LNCaP clone FGC (cell line): ENCODE data around the gene MPP7.
"Not testable (repeated sequence)": the region's sequence is repeated elsewhere in the genome, so short reads cannot be mapped to it uniquely, and the experiment has no call there.

ENCODE experiments used
- DNase-seq: peaks from one replicate; pipeline ENCODE4 v3.0.0-alpha.2; 2011; ENCODE audit warnings: low read depth
- H3K4me3 ChIP-seq: 2 replicates; pipeline ENCODE4 v1.5.1; 2011; ENCODE audit warnings: mild to moderate bottlenecking, low read depth, low read length, control low read depth
- TF ChIP-seq, protein P1 (sequence below): IDR thresholded peaks from 2 replicates; pipeline ENCODE4 v1.5.1; 2012; ENCODE audit warnings: mild to moderate bottlenecking; ENCODE audit not compliant: control insufficient read depth, insufficient read depth; ENCODE audit errors: extremely low read depth

Gene MPP7

GRCh38 chr10:28331066-28331465 lies 28.2 kb upstream of the MPP7 start:
- TF ChIP-seq, protein P1, sequence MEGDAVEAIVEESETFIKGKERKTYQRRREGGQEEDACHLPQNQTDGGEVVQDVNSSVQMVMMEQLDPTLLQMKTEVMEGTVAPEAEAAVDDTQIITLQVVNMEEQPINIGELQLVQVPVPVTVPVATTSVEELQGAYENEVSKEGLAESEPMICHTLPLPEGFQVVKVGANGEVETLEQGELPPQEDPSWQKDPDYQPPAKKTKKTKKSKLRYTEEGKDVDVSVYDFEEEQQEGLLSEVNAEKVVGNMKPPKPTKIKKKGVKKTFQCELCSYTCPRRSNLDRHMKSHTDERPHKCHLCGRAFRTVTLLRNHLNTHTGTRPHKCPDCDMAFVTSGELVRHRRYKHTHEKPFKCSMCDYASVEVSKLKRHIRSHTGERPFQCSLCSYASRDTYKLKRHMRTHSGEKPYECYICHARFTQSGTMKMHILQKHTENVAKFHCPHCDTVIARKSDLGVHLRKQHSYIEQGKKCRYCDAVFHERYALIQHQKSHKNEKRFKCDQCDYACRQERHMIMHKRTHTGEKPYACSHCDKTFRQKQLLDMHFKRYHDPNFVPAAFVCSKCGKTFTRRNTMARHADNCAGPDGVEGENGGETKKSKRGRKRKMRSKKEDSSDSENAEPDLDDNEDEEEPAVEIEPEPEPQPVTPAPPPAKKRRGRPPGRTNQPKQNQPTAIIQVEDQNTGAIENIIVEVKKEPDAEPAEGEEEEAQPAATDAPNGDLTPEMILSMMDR = no peak
- H3K4me3 ChIP-seq = no peak overlapping the region
- no peak for DNase-seq

DNA sequence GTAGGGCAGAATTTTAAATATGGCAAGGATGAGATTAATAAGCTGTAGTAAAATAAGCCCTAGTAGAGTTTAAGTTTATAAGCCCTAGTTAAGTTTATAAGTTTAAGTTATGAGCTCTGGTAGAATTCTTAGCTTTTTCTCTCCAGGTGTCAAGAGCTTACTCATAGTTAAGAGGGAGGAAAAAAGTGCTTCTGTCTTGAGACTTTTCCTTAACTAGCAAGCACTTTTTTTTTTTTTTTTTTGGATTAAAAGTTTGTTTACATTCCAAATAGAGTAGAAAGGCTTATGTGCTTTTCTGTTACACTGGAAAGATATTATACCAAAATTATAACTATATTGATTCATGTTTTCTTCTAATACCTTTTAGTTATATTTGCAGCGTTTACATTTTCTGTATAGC lies 25.5 kb upstream of the MPP7 start:
- no peak for DNase-seq
- TF ChIP-seq, protein P1 = no peak
- H3K4me3 ChIP-seq = no peak overlapping the region

- no peak overlapping the region for H3K4me3 ChIP-seq
- no peak for DNase-seq
- TF ChIP-seq, protein P1 = no peak
Observed at GRCh38 chr10:28327491-28327880, 24.6 kb upstream of the MPP7 start.

- no peak overlapping the region for H3K4me3 ChIP-seq
- TF ChIP-seq, protein P1 = no peak
- no peak for DNase-seq
Observed at GRCh38 chr10:28326516-28327490, 23.9 kb upstream of the MPP7 start.

DNA sequence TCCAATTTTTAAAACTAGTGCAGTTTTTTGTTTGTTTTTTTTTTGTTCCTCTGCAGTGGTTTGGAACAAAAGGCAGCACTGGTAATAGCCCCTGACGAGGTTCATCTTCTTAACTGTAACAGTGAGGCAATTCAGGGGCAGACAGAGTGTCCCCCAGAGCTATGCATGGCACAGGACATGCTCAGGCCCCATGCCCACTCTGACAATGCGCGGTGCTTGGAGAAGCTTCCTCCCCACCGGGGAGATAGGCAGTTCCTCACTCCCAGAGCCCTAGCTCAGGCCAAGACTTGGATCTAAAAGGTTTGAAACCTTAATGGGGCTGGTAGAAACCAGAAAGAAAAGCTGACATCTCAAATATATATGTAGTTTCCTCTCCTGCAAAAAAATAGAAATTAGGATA lies 17.9 kb upstream of the MPP7 start:
- no peak overlapping the region for H3K4me3 ChIP-seq
- TF ChIP-seq, protein P1 = no peak

DNA sequence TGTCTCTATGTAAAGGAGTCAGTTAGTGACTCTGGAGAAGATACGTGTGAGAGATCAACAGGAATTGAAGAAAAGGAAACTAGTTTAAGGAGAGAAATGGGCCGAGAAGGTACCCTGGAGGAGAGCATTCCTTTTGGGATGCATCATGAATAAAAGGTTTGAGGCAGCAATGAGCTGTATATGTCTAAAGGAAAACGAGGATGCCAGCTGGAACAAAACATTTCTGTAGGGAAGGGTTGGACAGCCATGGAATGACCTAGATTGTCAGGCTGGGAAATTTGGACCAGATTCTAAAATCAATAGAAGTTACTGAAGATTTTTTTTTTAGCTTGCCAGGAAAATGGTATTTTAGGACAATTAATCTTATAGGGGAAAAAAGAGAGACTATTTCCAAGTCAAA lies 17.2 kb upstream of the MPP7 start:
- H3K4me3 ChIP-seq = no peak overlapping the region
- TF ChIP-seq, protein P1 = no peak
- no peak for DNase-seq

More for the DNA sequence above, 17.9 kb upstream of the MPP7 start:
- DNase-seq = no peak

DNA sequence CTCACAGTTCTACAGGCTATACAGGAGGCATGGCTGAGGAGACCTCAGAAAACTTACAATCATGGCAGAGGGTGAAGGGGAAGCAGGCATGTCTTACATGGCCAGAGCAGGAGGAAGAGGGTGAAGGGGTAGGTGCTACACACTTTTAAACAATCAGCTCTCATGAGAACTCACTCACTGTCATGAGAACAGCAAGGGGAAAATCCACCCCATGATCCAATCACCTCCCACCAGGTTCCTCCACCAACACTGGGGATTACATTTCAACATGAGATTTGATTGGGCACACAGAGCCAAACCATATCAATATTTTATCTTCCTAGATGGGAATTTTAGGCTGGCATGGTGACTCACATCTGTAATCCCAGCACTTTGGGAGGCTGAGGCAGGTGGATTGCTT lies 16.2 kb upstream of the MPP7 start:
- not testable (repeated sequence) for H3K4me3 ChIP-seq, DNase-seq
